ENCODE data around the gene ADD3. TPM values are rescaled to one million over a fixed set of nuclear protein-coding genes. Genes with fewer than 3 reads are reported as not detected.
A peak's percentile ranks its signal among the peaks of the same experiment; 100 is the strongest.

ADD3 gene, protein sequence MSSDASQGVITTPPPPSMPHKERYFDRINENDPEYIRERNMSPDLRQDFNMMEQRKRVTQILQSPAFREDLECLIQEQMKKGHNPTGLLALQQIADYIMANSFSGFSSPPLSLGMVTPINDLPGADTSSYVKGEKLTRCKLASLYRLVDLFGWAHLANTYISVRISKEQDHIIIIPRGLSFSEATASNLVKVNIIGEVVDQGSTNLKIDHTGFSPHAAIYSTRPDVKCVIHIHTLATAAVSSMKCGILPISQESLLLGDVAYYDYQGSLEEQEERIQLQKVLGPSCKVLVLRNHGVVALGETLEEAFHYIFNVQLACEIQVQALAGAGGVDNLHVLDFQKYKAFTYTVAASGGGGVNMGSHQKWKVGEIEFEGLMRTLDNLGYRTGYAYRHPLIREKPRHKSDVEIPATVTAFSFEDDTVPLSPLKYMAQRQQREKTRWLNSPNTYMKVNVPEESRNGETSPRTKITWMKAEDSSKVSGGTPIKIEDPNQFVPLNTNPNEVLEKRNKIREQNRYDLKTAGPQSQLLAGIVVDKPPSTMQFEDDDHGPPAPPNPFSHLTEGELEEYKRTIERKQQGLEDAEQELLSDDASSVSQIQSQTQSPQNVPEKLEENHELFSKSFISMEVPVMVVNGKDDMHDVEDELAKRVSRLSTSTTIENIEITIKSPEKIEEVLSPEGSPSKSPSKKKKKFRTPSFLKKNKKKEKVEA
- total RNA-seq = 10 to 100 TPM; 62.0 to 77.6 TPM
- 100 to 1,000 TPM; 291 to 362 (median 333) TPM for polyA plus RNA-seq (ENCODE audit: insufficient read length in 6 of 6)
- long read RNA-seq, donor 1, full-length matches to known transcripts = 23 of 79 reads
- long read RNA-seq, donor 1, partial matches to known transcripts = 56 of 79 reads
- long read RNA-seq, donor 1, other reads (novel, unspliced or antisense) = 0 of 79 reads
- long read RNA-seq, donor 2, full-length matches to known transcripts = 31 of 225 reads
- long read RNA-seq, donor 2, partial matches to known transcripts = 188 of 225 reads
- long read RNA-seq, donor 2, other reads (novel, unspliced or antisense) = 6 of 225 reads
- long read RNA-seq, donor 3, full-length matches to known transcripts = 24 of 64 reads
- long read RNA-seq, donor 3, partial matches to known transcripts = 35 of 64 reads
- long read RNA-seq, donor 3, other reads (novel, unspliced or antisense) = 5 of 64 reads
- long read RNA-seq, donor 4, partial matches to known transcripts = 1 of 5 reads
- long read RNA-seq, donor 4, other reads (novel, unspliced or antisense) = 3 of 5 reads
- long read RNA-seq, donor 5, full-length matches to known transcripts = 31 of 48 reads
- long read RNA-seq, donor 5, partial matches to known transcripts = 17 of 48 reads
- long read RNA-seq, donor 5, other reads (novel, unspliced or antisense) = 0 of 48 reads
- long read RNA-seq, donor 6, full-length matches to known transcripts = 25 of 45 reads
- long read RNA-seq, donor 6, partial matches to known transcripts = 20 of 45 reads
- long read RNA-seq, donor 6, other reads (novel, unspliced or antisense) = 0 of 45 reads
- long read RNA-seq, donor 7, full-length matches to known transcripts = 13 of 25 reads
- long read RNA-seq, donor 7, partial matches to known transcripts = 12 of 25 reads
- long read RNA-seq, donor 7, other reads (novel, unspliced or antisense) = 0 of 25 reads
- long read RNA-seq, donor 8, full-length matches to known transcripts = 14 of 38 reads
- long read RNA-seq, donor 8, partial matches to known transcripts = 24 of 38 reads
- long read RNA-seq, donor 8, other reads (novel, unspliced or antisense) = 0 of 38 reads
- long read RNA-seq, donor 9, full-length matches to known transcripts = 2 of 2 reads
- long read RNA-seq, donor 9, partial matches to known transcripts = 0 of 2 reads
- long read RNA-seq, donor 9, other reads (novel, unspliced or antisense) = 0 of 2 reads
- long read RNA-seq, donor 10, full-length matches to known transcripts = 2 of 8 reads
- long read RNA-seq, donor 10, partial matches to known transcripts = 5 of 8 reads
- long read RNA-seq, donor 10, other reads (novel, unspliced or antisense) = 1 of 8 reads
- long read RNA-seq, donor 11, full-length matches to known transcripts = 27 of 55 reads
- long read RNA-seq, donor 11, partial matches to known transcripts = 28 of 55 reads
- long read RNA-seq, donor 11, other reads (novel, unspliced or antisense) = 0 of 55 reads
- long read RNA-seq, donor 12, full-length matches to known transcripts = 19 of 41 reads
- long read RNA-seq, donor 12, partial matches to known transcripts = 22 of 41 reads
- long read RNA-seq, donor 12, other reads (novel, unspliced or antisense) = 0 of 41 reads

DNA sequence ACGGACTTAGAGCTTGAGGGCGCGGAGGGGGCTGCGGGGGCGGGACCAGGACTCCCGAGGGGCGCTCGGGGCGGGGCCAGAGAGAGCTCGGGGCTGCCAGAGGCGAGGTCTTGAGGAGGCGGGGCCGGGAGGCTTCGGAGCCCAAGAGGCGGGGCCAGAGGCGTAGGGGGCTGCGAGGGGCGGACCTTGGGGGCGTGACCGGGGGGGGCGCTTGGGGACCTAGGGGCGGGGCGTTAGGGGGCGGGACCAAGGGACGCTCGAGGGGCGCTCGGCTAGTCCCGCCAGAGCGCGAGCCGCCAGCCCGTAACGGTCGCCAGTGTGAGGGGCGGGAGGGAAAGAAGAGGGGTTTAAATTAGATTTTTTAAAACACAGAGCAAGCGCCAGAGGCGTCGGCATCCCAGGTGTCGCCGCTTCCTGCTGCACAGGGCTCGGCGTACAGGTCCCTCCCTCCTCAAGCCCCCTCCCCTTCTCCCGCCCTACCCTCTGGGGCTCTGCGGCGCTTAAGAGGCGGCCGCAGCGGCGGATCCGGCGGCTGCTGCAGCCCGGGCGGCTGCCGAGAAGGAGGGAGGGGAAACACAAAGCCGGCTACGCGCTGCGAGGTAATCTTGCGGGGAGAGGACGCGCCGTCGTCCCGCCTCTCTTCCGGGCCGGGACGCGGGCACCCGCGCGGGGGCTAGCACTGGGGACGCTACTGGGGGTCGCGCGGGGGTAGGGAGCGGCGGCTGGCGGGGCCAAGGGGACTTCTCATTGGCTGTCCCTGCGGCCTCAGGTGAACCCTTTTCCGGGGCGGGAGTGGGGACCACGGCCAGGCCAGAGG, at the start of gene ADD3:
TSS of gene ADD3 (plus strand) at position 284 of the 817 bp plus-strand sequence. CDS start 92,670 bp downstream, outside the sequence.
- no peaks in the 10 kb centered on the region for H3K27me3 ChIP-seq
- ATAC-seq (peak; percentile 94), DNase-seq (peak; percentile 94 to 98 (median 95))
- H3K36me3 ChIP-seq = no peaks in the 10 kb centered on the region
- H3K27ac ChIP-seq = peak within 1 kb of the TSS; percentile 90 to 91
- peak within 1 kb of the TSS; percentile 78 to 96 for H3K4me3 ChIP-seq
- H3K4me1 ChIP-seq = peaks cover 16 to 58% of the 10 kb centered on the region in 2 donors
- intact Hi-C loops (cut with DNase I) = no loop called here
- TF ChIP-seq, protein P1, sequence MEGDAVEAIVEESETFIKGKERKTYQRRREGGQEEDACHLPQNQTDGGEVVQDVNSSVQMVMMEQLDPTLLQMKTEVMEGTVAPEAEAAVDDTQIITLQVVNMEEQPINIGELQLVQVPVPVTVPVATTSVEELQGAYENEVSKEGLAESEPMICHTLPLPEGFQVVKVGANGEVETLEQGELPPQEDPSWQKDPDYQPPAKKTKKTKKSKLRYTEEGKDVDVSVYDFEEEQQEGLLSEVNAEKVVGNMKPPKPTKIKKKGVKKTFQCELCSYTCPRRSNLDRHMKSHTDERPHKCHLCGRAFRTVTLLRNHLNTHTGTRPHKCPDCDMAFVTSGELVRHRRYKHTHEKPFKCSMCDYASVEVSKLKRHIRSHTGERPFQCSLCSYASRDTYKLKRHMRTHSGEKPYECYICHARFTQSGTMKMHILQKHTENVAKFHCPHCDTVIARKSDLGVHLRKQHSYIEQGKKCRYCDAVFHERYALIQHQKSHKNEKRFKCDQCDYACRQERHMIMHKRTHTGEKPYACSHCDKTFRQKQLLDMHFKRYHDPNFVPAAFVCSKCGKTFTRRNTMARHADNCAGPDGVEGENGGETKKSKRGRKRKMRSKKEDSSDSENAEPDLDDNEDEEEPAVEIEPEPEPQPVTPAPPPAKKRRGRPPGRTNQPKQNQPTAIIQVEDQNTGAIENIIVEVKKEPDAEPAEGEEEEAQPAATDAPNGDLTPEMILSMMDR (IDR thresholded peaks at IDR 0.05) = no peak
- H3K9me3 ChIP-seq = no peaks in the 10 kb centered on the region

DNA sequence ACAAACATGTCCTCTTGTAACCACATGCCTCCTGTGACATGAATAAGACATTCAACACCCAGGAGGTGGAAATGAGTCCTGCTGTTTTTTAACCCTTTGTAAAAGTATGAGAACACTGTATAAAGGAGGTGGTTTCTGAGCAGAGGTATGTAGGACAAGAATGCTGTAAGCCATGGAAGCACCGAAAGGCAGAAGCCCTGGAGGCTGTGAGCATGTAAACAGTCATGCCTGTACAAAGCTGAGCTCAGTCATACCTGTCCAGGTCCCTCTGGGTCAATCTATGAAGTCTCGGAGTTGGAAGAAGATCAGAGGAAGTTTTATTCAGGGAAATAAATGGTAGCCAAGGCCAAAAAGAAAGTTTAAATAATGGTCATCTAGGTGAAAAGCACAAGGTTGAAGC, 49.7 kb upstream of the ADD3 start:
- TF ChIP-seq, protein P1 (IDR thresholded peaks at IDR 0.05) = no peak
- ATAC-seq (no peak), DNase-seq (no peak)
- Histone ChIP-seq H3K4me3 (no peak overlapping the region), H3K36me3 (no peaks in the 10 kb centered on the region), H3K4me1 (no peaks in the 10 kb centered on the region), H3K27me3 (no peaks in the 10 kb centered on the region), H3K27ac (no peak overlapping the region), H3K9me3 (no peaks in the 10 kb centered on the region)
- intact Hi-C loops (cut with DNase I) = no loop called here

DNA sequence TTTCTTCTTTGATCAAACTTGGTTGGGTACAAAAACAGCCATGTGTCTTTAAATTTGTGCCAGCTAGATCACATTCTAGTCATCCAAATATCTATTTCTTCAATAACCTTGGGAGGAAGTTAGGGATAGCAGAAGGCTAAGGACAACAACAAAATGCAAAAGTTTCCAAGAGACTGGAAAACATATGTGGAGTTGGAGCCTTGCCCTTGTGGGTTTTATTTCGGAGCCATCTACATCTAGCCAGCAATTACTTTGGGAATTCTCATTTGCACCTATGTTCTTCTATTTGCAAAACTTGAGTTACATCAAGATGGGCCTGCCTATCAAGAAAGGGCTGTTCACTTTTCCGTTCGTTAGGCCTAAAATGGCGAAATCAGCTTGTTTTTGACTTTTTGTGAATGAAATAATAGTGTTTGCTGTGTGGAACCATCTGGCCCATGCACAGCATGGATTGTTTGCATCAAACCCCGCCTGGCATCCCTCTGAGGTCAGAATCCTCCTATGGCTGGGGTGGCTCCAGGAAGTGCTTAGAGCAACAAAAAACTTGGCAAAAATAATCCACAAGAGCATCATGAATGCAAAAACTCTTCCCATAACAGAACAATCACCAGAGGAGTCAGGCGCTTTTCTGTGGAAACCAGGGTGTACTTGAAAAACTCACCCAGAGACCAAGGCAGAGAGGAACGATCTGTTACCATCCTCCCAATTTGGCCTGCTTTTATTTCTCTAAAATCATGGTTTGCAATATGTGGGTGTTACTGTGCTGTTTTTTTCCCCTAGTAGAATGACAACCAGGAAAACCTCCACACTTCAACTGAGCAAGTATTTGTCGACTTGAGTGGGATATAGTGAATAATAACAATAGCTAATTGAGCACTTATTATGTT, 48.3 kb upstream of the ADD3 start:
- no peaks in the 10 kb centered on the region for H3K36me3 ChIP-seq
- no peaks in the 10 kb centered on the region for H3K4me1 ChIP-seq

More for the DNA sequence above, 48.3 kb upstream of the ADD3 start:
- TF ChIP-seq, protein P1 (IDR thresholded peaks at IDR 0.05) = no peak
- no peak overlapping the region for H3K4me3 ChIP-seq
- H3K27me3 ChIP-seq = no peaks in the 10 kb centered on the region
- DNase-seq (peak in 2 of 4 donors; percentile 76 to 89), ATAC-seq (no peak)
- no peaks in the 10 kb centered on the region for H3K9me3 ChIP-seq
- intact Hi-C loops (cut with DNase I) = no loop called here
- H3K27ac ChIP-seq = no peak overlapping the region

Data from left lung (tissue), 14 donors.